Measurements from ENCODE around the gene NCOR2.

Gene NCOR2

DNA sequence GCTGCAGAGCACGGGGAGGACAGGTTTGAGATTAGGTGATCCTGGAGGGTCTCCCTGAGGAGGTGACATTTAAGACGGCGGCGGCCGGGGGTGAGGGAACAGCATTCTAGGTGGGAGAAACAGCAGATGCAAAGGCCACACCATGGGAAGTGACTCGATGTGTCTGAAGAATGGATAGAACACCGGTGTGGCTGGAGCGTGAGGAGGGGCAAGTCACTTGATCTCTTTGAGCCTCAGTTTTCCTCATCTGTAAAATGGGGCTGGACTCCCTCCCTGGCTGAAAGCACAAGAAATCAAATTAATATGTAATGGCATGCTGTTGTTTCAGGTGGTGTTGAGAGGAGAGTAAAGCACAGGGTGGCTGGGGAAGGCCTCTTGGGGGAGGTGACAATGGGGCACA lies 10.0 kb upstream of the NCOR2 start:
- TF ChIP-seq, protein P1, sequence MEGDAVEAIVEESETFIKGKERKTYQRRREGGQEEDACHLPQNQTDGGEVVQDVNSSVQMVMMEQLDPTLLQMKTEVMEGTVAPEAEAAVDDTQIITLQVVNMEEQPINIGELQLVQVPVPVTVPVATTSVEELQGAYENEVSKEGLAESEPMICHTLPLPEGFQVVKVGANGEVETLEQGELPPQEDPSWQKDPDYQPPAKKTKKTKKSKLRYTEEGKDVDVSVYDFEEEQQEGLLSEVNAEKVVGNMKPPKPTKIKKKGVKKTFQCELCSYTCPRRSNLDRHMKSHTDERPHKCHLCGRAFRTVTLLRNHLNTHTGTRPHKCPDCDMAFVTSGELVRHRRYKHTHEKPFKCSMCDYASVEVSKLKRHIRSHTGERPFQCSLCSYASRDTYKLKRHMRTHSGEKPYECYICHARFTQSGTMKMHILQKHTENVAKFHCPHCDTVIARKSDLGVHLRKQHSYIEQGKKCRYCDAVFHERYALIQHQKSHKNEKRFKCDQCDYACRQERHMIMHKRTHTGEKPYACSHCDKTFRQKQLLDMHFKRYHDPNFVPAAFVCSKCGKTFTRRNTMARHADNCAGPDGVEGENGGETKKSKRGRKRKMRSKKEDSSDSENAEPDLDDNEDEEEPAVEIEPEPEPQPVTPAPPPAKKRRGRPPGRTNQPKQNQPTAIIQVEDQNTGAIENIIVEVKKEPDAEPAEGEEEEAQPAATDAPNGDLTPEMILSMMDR (conservative IDR thresholded peaks at IDR 0.05; ENCODE audit: low read length): no peak
- DNase-seq (ENCODE audit: low read depth): no peak
- no peak overlapping the region for H3K4me3 ChIP-seq (ENCODE audit: low read length)

DNA sequence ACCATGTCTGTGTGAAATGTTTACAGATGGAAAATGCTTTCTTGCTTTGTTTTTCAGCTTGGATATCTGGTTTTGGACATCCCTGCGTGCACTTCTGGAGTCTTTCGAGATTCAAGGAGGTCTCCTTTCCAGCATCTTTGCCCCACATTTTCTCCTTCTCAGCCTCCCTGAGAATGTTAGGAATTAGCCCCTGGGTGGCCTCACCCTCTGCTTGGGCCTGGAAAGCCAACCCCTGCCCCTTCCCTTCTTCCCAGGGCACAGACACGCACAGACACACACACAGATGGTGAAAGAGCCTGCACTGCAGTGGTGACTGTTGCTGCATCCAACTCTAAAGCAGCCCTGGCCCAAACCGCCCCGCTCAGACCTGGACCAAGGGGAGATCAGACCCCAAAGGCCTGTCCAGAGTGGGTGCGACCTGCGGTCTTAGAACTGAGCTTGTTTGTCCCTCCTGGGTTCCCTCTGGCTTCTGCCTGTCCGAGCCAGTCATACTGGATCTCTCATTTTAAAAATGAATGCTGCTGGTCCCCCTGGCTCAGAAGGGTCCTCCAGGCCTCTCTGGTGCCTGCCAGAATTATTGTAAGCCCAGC lies 8.7 kb upstream of the NCOR2 start:
- H3K4me3 ChIP-seq (ENCODE audit: low read length): no peak overlapping the region
- TF ChIP-seq, protein P1 (conservative IDR thresholded peaks at IDR 0.05; ENCODE audit: low read length): no peak
- DNase-seq (ENCODE audit: low read depth): no peak

DNA sequence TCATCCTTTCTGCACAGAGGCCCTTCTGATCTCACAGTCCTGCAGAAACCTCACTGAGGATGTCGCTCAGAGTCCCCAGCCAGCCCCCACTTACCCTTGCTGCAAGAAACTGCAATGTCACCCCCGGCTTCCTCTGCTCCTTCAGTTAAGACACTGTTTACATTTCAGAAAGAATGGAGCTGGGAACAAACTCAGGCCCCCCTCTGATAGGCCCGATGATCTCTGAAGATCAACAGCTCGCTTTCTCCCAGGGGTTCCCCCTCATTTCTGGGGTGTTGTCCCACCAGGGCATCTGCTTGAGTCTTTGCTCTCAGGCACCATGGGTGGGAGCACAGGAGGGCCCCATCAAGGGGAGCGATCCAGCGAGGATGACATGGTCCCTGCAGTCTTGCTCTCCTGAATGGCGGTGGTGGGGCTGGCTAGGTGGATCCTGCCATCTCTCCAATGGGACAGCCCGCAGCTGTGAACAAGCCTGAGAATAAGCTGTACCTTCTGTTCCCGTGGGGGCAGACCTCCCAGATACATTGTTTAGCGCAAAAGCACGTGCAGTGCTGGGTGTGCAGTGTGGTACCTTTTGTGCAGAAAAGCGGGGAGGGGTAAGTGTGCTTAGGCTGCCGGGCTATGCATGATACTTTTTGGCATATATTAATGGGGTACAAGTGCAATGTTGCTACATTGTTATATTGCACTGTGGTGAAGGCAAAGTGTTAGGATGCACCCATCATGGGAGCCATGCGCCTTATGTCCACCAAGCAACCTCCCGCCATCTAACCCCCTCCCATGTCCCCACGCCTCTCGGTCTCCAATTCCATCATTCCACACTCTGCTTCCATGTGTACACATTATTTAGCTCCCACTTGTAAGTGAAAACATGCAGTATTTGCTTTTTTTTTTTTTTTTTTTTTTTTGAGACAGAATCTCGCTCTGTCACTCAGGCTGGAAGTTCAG lies 6.7 kb upstream of the NCOR2 start:
- no peak for DNase-seq (ENCODE audit: low read depth)
- TF ChIP-seq, protein P1 (conservative IDR thresholded peaks at IDR 0.05; ENCODE audit: low read length): no peak
- no peak overlapping the region for H3K4me3 ChIP-seq (ENCODE audit: low read length)

DNA sequence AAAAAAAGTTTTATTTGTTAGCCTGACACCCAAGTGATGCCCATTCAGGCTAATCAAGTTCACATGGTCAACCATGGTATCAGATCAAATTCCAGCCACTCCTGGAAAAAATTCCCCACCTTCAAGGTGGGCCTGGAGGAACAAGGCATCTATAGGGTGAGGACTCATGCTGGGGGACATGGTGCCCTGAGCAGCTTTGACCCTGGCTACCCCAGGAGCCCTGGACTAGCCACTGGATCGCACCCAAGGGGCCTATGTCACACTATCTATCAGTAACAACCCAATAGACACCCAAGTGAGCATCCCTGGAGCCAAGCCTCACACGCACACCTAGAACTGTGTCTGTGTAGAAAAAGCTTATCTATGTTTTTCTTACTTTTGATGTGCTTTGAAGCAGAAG lies 4.1 kb upstream of the NCOR2 start:
- H3K4me3 ChIP-seq (ENCODE audit: low read length): no peak overlapping the region
- TF ChIP-seq, protein P1 (conservative IDR thresholded peaks at IDR 0.05; ENCODE audit: low read length): no peak
- DNase-seq (ENCODE audit: low read depth): no peak

DNA sequence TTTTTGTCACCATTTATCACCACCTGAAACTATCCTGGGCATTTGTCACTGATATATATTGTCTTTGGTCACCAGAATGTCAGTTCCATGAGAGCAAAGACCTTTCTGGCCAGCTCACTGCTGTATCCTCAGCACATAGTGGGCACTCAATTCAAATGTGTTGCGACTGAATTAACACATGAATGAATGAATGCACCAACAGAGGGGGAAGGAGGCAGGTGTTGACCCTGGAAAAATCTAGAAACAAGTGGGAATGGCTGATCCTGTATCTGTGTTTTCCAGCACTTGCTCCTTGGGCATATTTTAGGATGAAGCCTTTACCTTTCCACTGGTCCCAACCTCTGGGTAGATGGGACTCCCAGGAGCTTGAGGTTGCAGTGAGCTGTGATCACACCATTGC lies 3.4 kb upstream of the NCOR2 start:
- no peak for DNase-seq (ENCODE audit: low read depth)
- TF ChIP-seq, protein P1 (conservative IDR thresholded peaks at IDR 0.05; ENCODE audit: low read length): no peak
- H3K4me3 ChIP-seq (ENCODE audit: low read length): no peak overlapping the region

DNA sequence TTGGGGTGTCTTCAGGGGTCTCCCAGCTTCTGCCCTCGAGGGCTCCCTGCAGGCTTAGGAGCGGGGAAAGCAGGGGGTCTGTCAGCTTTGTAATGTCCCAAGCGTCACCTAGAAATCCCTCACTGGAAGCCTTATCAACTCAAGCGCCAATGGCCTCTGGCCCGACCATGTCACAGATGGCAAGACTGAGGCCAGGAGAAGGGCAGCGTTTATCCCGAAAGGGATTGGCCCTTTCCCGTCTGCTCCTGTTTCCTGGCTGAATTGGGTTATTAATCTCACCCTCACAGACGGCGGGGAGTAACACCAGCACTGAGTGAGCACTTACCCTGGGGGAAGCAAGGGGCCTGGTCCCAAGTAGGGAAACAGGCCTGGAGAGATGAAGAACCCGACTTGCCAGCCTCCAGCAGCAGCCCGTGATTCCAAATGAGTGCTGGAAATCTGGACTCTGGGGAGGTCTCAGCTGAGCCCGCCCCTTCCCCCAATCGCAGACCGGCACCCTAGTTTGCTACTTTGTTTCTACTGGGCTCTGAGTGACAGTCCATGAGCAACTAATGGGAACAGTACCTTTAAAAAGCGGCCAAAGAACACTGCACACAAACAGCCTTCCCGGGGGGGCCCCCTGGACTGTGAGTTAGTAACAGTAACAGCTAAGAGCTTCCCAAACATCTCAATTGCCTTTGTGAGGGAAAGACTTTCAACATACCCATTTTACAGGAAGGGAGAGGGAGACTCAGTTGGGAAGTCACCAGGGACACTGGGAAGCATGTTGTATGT lies 2.1 kb upstream of the NCOR2 start:
- TF ChIP-seq, protein P1 (conservative IDR thresholded peaks at IDR 0.05; ENCODE audit: low read length): no peak
- DNase-seq (ENCODE audit: low read depth): no peak
- no peak overlapping the region for H3K4me3 ChIP-seq (ENCODE audit: low read length)

Measured in AG10803 (cell line).